ENCODE results near the gene RBM14. TPM values are rescaled to one million over a fixed set of nuclear protein-coding genes. Genes with fewer than 3 reads are reported as not detected.
A peak's percentile ranks its signal among the peaks of the same experiment; 100 is the strongest.
"Not testable (repeated sequence)": the region's sequence is repeated elsewhere in the genome, so short reads cannot be mapped to it uniquely, and the experiment has no call there.

Gene RBM14
- total RNA-seq, 3 donors from 2014 or later: 42.6 to 55.0 (median 54.6) TPM

DNA sequence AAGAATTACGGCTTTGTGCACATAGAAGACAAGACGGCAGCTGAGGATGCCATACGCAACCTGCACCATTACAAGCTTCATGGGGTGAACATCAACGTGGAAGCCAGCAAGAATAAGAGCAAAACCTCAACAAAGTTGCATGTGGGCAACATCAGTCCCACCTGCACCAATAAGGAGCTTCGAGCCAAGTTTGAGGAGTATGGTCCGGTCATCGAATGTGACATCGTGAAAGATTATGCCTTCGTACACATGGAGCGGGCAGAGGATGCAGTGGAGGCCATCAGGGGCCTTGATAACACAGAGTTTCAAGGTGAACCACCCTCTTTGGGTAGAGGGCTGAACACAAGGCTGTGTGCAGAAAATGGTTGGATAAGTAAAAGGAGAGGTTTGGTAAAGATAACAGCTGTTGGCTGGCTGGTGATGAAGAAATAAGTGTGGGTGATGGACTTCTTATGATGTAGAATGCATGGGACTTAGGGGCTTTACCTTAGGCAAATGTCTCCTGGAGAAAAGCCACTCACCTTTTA is 23.4 kb downstream of the RBM14 start:
- intact Hi-C loops (cut with DNase I; ENCODE audit: low total_unique reads): loop anchor here (10.0 kb wide), 1 partner anchor 355 kb away; the partner anchor contains the start of gene YIF1A
- not testable (repeated sequence) for DNase-seq (ENCODE audit: low spot score in 2 of 2); H3K9me3 ChIP-seq; H3K36me3 ChIP-seq; H3K27me3 ChIP-seq
- Histone ChIP-seq H3K4me1 (peaks cover 4 to 61% of the 10 kb centered on the region in 2 donors), H3K4me3 (peak overlapping the region; percentile 74 to 91 (median 78)), H3K27ac (peak overlapping the region; percentile 95)
- peak in 1 of 3 donors; percentile 19 for TF ChIP-seq POLR2AphosphoS5 (IDR thresholded peaks at IDR 0.05)

- DNase-seq (ENCODE audit: low spot score in 2 of 2): no peak
- H3K4me3 ChIP-seq: peak overlapping the region; percentile 1 to 91 (median 78)
- no peak overlapping the region for H3K27ac ChIP-seq
- peaks cover 7 to 64% of the 10 kb centered on the region in 2 donors for H3K4me1 ChIP-seq
- TF ChIP-seq, protein P1, sequence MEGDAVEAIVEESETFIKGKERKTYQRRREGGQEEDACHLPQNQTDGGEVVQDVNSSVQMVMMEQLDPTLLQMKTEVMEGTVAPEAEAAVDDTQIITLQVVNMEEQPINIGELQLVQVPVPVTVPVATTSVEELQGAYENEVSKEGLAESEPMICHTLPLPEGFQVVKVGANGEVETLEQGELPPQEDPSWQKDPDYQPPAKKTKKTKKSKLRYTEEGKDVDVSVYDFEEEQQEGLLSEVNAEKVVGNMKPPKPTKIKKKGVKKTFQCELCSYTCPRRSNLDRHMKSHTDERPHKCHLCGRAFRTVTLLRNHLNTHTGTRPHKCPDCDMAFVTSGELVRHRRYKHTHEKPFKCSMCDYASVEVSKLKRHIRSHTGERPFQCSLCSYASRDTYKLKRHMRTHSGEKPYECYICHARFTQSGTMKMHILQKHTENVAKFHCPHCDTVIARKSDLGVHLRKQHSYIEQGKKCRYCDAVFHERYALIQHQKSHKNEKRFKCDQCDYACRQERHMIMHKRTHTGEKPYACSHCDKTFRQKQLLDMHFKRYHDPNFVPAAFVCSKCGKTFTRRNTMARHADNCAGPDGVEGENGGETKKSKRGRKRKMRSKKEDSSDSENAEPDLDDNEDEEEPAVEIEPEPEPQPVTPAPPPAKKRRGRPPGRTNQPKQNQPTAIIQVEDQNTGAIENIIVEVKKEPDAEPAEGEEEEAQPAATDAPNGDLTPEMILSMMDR (IDR thresholded peaks at IDR 0.05): no peak
- TF ChIP-seq POLR2A (IDR thresholded peaks at IDR 0.05) (no peak), POLR2AphosphoS5 (IDR thresholded peaks at IDR 0.05) (no peak)
- H3K36me3 ChIP-seq: no peaks in the 10 kb centered on the region
- no peaks in the 10 kb centered on the region for H3K27me3 ChIP-seq
- H3K9me3 ChIP-seq: no peaks in the 10 kb centered on the region
- intact Hi-C loops (cut with DNase I; ENCODE audit: low total_unique reads): loop anchor here (10.0 kb wide), 1 partner anchor 357 kb away; the partner anchor contains the start of gene YIF1A
These were observed 25.4 kb downstream of the RBM14 start for GRCh38 chr11:66641834-66642233.

- Histone ChIP-seq H3K36me3 (no peaks in the 10 kb centered on the region), H3K27me3 (no peaks in the 10 kb centered on the region), H3K9me3 (no peaks in the 10 kb centered on the region), H3K27ac (no peak overlapping the region), H3K4me1 (peaks cover 7 to 58% of the 10 kb centered on the region in 2 donors), H3K4me3 (peak overlapping the region in 2 of 3 donors; percentile 38 to 78)
- TF ChIP-seq, protein P1 (IDR thresholded peaks at IDR 0.05): no peak
- TF ChIP-seq POLR2AphosphoS5 (IDR thresholded peaks at IDR 0.05) (no peak), POLR2A (IDR thresholded peaks at IDR 0.05) (no peak)
- intact Hi-C loops (cut with DNase I; ENCODE audit: low total_unique reads): loop anchor here (10.0 kb wide), 1 partner anchor 359 kb away; the partner anchor contains the start of gene YIF1A
- DNase-seq (ENCODE audit: low spot score in 2 of 2): no peak
These were observed 27.5 kb downstream of the RBM14 start for GRCh38 chr11:66643745-66644437.

- no peaks in the 10 kb centered on the region for H3K9me3 ChIP-seq
- intact Hi-C loops (cut with DNase I; ENCODE audit: low total_unique reads): loop anchor here (10.0 kb wide), 1 partner anchor 362 kb away; the partner anchor contains the start of gene YIF1A
- no peaks in the 10 kb centered on the region for H3K36me3 ChIP-seq
- no peak overlapping the region for H3K4me3 ChIP-seq
- H3K27ac ChIP-seq: no peak overlapping the region
- no peaks in the 10 kb centered on the region for H3K27me3 ChIP-seq
- peaks cover 7 to 33% of the 10 kb centered on the region in 2 donors for H3K4me1 ChIP-seq
- TF ChIP-seq POLR2A (IDR thresholded peaks at IDR 0.05): no peak
- no peak for TF ChIP-seq POLR2AphosphoS5 (IDR thresholded peaks at IDR 0.05)
- TF ChIP-seq, protein P1 (IDR thresholded peaks at IDR 0.05): no peak
- no peak for DNase-seq (ENCODE audit: low spot score in 2 of 2)
These were observed 30.4 kb downstream of the RBM14 start for GRCh38 chr11:66646828-66647227.

DNA sequence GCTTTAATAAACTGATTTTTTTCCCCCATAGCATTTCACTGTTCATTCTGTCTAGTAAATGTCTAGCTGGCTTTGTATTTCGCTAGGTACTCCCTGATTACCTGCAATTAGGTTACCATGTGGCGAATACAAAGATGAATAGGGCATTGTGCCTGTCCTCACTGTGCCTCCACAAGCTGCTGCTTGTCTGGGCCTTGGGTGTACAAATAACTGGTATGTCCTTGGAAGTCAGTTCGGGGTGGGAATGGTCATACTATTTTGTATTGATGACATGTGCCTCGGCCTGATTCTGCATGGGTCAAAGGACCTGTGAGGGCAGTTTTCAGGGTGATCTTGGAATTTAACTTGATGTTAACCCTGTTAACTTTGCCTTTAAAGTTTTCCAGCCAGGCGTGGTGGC is 33.5 kb downstream of the RBM14 start:
- no peak for DNase-seq (ENCODE audit: low spot score in 2 of 2)
- Histone ChIP-seq H3K4me3 (no peak overlapping the region), H3K27ac (no peak overlapping the region), H3K9me3 (no peaks in the 10 kb centered on the region), H3K4me1 (peaks cover 2% of the 10 kb centered on the region in 2 donors), H3K36me3 (no peaks in the 10 kb centered on the region), H3K27me3 (no peaks in the 10 kb centered on the region)
- TF ChIP-seq, protein P1 (IDR thresholded peaks at IDR 0.05): no peak
- TF ChIP-seq POLR2AphosphoS5 (IDR thresholded peaks at IDR 0.05): no peak
- no peak for TF ChIP-seq POLR2A (IDR thresholded peaks at IDR 0.05)
- intact Hi-C loops (cut with DNase I; ENCODE audit: low total_unique reads): loop anchor here (10.0 kb wide), 1 partner anchor 365 kb away; the partner anchor contains the start of gene YIF1A

All from breast epithelium (tissue), 4 donors.